Brain microvascular endothelial cell (primary cell): Measurements from ENCODE around the gene DESI2.
A peak's percentile ranks its signal among the peaks of the same experiment; 100 is the strongest.

ENCODE experiments used
- DNase-seq: peaks from one replicate; pipeline ENCODE4 v3.0.0-alpha.2; 2020
- H3K27ac ChIP-seq: fragments of 250-450 bp; sonication (Bioruptor Pico); 2 replicates; pipeline ENCODE4 v1.5.1; 2020; ENCODE audit warnings: mild to moderate bottlenecking, moderate library complexity
- H3K27me3 ChIP-seq: fragments of 250-450 bp; sonication (Bioruptor Pico); replicated peaks from 2 replicates; pipeline ENCODE4 v1.5.1; 2020; ENCODE audit warnings: mild to moderate bottlenecking
- H3K36me3 ChIP-seq: fragments of 250-450 bp; sonication (Bioruptor Pico); replicated peaks from 2 replicates; pipeline ENCODE4 v1.5.1; 2020; ENCODE audit warnings: mild to moderate bottlenecking
- H3K4me3 ChIP-seq: 2 replicates; pipeline ENCODE4 v1.5.1; 2011; ENCODE audit warnings: low read depth, mild to moderate bottlenecking, control low read depth, low read length, moderate library complexity
- in situ Hi-C: cut with HindIII; loops from 2 replicates; pipeline ENCODE4 v1.10.0; 2017; ENCODE audit warnings: low sequenced_read_pairs, low pct_ligation_motif_present
- TF ChIP-seq, protein P1 (sequence below): IDR thresholded peaks from 2 replicates; pipeline ENCODE4 v1.5.1; 2011; ENCODE audit warnings: low read depth, mild to moderate bottlenecking, moderate library complexity, low read length, control low read depth, inconsistent platforms; ENCODE audit errors: missing control alignments

Gene DESI2

DNA sequence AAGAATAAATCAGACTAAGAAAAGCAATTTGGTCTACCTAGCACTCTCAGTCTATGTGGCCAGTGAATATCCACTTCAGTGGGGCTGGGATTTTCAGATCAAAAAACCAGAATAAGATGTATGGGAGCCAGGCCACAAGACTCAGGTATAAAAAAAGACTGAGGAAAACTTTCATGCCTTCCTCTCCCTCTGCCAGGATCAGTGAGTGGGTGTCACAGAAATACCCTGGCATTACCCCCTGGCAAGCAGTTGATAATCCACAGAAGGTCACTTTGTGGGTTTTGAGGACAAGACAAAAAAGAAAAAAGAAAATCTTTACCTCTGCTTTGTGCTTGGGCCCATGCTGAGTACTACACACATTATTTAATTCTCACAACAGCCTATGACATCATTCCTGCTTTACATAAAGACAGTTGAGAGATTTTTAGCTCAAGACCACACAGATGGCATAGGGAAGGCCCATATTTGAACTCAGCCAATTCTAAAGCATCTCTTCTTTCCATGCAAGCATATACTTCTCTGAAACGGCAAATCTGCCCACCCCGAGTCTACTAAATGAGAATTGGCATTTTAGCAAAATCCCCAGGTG, 57.6 kb downstream of the DESI2 start:
- Histone ChIP-seq H3K36me3 (no peaks in the 10 kb centered on the region), H3K4me3 (no peak overlapping the region), H3K27ac (no peak overlapping the region), H3K27me3 (no peaks in the 10 kb centered on the region)
- TF ChIP-seq, protein P1, sequence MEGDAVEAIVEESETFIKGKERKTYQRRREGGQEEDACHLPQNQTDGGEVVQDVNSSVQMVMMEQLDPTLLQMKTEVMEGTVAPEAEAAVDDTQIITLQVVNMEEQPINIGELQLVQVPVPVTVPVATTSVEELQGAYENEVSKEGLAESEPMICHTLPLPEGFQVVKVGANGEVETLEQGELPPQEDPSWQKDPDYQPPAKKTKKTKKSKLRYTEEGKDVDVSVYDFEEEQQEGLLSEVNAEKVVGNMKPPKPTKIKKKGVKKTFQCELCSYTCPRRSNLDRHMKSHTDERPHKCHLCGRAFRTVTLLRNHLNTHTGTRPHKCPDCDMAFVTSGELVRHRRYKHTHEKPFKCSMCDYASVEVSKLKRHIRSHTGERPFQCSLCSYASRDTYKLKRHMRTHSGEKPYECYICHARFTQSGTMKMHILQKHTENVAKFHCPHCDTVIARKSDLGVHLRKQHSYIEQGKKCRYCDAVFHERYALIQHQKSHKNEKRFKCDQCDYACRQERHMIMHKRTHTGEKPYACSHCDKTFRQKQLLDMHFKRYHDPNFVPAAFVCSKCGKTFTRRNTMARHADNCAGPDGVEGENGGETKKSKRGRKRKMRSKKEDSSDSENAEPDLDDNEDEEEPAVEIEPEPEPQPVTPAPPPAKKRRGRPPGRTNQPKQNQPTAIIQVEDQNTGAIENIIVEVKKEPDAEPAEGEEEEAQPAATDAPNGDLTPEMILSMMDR, result no peak
- DNase-seq, result no peak
- in situ Hi-C loops, result no loop called here

DNA sequence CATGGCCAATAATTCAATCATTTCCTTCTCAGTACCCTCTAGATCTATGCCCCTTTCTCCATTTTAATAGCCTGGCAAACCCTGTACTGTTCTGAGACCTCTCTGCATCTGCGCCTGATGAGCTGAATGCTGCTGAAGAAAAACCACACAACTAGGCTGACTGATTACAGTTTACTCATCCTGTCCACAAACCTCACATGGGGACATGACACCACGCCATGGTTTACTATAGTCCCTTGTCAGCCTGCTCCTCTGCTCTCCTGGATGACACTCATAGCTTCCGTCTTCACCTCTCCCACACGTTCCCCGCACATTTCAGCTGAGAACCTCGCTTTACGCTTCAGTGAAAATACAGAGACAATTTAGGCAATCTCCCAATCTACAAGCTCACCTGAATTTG, 59.7 kb downstream of the DESI2 start:
- in situ Hi-C loops, result no loop called here
- Histone ChIP-seq H3K27ac (no peak overlapping the region), H3K36me3 (no peaks in the 10 kb centered on the region), H3K4me3 (no peak overlapping the region), H3K27me3 (no peaks in the 10 kb centered on the region)
- TF ChIP-seq, protein P1, result no peak
- DNase-seq, result no peak

DNA sequence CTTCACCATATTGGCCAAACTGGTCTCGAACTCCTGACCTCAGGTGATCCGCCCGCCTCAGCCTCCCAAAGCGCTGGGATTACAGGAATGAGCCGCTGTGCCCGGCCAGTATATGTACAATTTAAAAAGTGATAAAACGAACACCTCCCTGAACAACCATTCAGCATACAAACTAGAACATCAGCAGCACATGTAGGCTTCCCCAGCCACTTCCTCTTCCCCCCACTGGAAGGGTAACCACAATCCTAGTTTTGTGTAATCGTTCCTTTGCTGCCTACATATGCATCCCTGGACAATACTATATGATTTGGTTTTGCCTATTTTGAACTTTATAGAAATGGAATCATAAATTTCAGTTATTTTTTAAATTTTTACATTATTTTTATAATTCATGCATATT, 60.4 kb downstream of the DESI2 start:
- in situ Hi-C loops, result no loop called here
- no peaks in the 10 kb centered on the region for H3K36me3 ChIP-seq
- no peaks in the 10 kb centered on the region for H3K27me3 ChIP-seq

DNA sequence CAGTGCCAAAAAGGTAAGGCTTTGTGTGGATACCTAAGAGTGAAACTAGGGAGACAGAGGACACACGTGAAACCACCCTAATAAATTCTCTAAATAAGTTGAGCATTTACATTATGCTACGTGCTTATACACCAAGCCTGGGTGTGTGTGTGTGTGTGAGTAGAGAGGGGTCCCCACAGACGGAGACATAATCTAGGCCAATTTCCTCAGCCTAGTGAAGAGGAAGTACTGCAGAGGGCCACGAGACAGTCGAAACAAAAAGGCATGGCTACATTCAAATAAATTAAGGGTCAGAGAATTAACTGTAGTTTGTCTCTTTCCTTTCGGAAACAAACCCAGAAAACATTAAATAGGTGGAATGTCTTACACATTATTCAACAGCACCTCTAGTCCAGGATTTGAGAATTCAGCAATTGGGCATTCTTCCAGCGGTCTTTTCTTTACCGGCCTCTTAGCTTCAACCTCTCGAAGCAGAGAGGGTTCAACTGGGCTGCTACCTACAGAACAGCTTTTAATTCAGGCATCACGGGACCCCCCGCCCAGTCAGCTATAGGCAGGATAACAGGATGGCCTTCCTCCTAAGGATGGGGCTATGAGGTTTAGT, 75.0 kb downstream of the DESI2 start:
- no peak for DNase-seq
- H3K27me3 ChIP-seq, result no peaks in the 10 kb centered on the region
- TF ChIP-seq, protein P1, result no peak
- H3K27ac ChIP-seq, result no peak overlapping the region
- in situ Hi-C loops, result no loop called here
- no peak overlapping the region for H3K4me3 ChIP-seq
- H3K36me3 ChIP-seq, result no peaks in the 10 kb centered on the region

More for the DNA sequence above, 60.4 kb downstream of the DESI2 start:
- no peak for DNase-seq
- TF ChIP-seq, protein P1, result no peak
- no peak overlapping the region for H3K4me3 ChIP-seq
- no peak overlapping the region for H3K27ac ChIP-seq

DNA sequence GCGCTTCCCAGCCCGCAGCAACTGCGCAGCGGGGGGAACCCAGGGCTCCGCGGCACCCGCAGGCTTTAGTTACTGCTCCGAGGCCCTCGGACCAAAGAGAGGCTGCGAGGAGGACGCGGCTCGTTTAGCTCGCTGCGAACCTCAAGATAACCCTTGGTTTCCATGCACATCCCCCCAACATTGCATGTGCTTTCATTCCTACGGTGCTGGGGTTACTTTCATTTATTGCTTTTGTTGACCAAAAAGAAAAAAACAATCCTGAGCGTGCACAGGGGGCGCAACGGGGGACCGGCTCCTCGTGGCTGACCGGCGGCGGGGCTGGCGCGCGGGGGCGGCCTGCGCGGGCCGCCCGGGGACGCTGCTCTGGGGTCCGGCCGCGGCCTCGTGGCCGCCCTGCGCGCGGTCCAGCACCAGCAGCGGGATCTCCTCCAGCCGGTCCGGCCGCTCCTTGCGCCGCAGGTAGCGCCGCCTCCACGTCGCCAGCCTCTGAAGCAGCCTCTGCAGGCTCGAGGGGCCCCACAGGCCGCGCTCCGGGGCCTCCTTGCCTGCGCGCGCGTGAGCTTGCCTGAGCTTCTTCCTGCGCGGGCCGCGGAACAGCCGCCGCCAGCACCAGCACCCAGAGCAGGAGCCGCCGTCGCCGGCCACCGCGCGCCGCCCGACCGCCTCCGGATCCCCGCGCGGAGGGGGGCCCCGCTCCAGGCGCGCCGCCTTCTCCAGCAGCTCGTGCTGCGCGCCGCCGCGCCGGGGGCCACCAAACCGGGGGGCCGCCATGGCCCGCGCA, 77.4 kb downstream of the DESI2 start:
- peak; percentile 27 for DNase-seq

More for the DNA sequence above, 77.4 kb downstream of the DESI2 start:
- TF ChIP-seq, protein P1, result peak; percentile 7
- H3K4me3 ChIP-seq, result peak overlapping the region; percentile 55
- no peaks in the 10 kb centered on the region for H3K27me3 ChIP-seq
- in situ Hi-C loops, result no loop called here
- no peak overlapping the region for H3K27ac ChIP-seq
- H3K36me3 ChIP-seq, result no peaks in the 10 kb centered on the region
